Uterus (tissue), 2 donors: ENCODE data around the gene CSF1R.

Source experiments
- POLR2A ChIP-seq, 2 donors: fragments of 450-650 bp; IDR thresholded peaks; one replicate each; pipeline ENCODE4 v1.6.1; 2016; ENCODE audit warnings: antibody characterized with exemption in 2 of 2, mild to moderate bottlenecking in 1 of 2, moderate library complexity in 1 of 2
- TF ChIP-seq, protein P1 (sequence below), 4 experiments: fragments of 200-600 bp in 2 of 4; fragments of 450-650 bp in 2 of 4; sonication (generic) in 2 of 4; IDR thresholded peaks; one replicate each; pipeline ENCODE4 v1.5.1; 2016 to 2019; ENCODE audit warnings: antibody characterized with exemption in 4 of 4, mild to moderate bottlenecking in 2 of 4, moderate library complexity in 1 of 4

DNA sequence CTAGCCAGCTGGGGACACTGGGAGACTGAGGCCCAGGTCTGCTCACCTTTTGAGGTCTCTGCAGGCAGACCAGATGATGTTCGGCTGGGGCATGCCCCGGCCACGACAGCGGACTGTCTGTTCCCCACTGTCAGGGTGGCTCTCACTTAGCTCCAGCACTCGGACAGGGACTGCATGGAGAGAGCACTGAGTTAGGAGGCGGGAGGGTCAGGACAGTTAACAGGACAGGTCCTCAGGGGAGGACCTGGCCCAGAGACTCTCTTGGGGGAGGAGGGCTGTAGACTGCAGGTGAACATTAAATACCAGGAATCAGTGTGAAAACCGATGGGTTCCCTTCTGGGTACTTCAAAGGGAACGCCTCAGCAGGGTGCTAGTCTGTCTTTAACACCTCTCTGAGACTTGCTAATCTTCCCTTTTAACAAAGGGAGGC is 44.2 kb upstream of the CSF1R start:
- TF ChIP-seq, protein P1, sequence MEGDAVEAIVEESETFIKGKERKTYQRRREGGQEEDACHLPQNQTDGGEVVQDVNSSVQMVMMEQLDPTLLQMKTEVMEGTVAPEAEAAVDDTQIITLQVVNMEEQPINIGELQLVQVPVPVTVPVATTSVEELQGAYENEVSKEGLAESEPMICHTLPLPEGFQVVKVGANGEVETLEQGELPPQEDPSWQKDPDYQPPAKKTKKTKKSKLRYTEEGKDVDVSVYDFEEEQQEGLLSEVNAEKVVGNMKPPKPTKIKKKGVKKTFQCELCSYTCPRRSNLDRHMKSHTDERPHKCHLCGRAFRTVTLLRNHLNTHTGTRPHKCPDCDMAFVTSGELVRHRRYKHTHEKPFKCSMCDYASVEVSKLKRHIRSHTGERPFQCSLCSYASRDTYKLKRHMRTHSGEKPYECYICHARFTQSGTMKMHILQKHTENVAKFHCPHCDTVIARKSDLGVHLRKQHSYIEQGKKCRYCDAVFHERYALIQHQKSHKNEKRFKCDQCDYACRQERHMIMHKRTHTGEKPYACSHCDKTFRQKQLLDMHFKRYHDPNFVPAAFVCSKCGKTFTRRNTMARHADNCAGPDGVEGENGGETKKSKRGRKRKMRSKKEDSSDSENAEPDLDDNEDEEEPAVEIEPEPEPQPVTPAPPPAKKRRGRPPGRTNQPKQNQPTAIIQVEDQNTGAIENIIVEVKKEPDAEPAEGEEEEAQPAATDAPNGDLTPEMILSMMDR (IDR thresholded peaks at IDR 0.05), result no peak
- no peak for TF ChIP-seq POLR2A (IDR thresholded peaks at IDR 0.05)
